Fibroblast of villous mesenchyme (primary cell): ENCODE measurements around the gene TRIM52. TPM values are rescaled to one million over a fixed set of nuclear protein-coding genes. Genes with fewer than 3 reads are reported as not detected.
A peak's percentile ranks its signal among the peaks of the same experiment; 100 is the strongest.

Source experiments
- DNase-seq: peaks from one replicate; pipeline ENCODE4 v3.0.0-alpha.2; 2010; ENCODE audit warnings: low read depth
- H3K4me3 ChIP-seq: 2 replicates; pipeline ENCODE4 v1.5.1; 2011; ENCODE audit warnings: low read depth, mild to moderate bottlenecking, low read length
- total RNA-seq: library from RNA; depleted of rRNA; stranded (reverse); fragments of >200 nt; gene quantifications from 2 replicates; pipeline ENCODE4 v1.2.3, GENCODE V29; 2012
- TF ChIP-seq, protein P1 (sequence below): IDR thresholded peaks from 2 replicates; pipeline ENCODE4 v1.5.1; 2012; ENCODE audit warnings: low read depth, mild to moderate bottlenecking, low read length; ENCODE audit not compliant: insufficient read depth

Gene TRIM52
- total RNA-seq, 1 donor: 7.8 TPM

- TF ChIP-seq, protein P1, sequence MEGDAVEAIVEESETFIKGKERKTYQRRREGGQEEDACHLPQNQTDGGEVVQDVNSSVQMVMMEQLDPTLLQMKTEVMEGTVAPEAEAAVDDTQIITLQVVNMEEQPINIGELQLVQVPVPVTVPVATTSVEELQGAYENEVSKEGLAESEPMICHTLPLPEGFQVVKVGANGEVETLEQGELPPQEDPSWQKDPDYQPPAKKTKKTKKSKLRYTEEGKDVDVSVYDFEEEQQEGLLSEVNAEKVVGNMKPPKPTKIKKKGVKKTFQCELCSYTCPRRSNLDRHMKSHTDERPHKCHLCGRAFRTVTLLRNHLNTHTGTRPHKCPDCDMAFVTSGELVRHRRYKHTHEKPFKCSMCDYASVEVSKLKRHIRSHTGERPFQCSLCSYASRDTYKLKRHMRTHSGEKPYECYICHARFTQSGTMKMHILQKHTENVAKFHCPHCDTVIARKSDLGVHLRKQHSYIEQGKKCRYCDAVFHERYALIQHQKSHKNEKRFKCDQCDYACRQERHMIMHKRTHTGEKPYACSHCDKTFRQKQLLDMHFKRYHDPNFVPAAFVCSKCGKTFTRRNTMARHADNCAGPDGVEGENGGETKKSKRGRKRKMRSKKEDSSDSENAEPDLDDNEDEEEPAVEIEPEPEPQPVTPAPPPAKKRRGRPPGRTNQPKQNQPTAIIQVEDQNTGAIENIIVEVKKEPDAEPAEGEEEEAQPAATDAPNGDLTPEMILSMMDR: no peak
- no peak overlapping the region for H3K4me3 ChIP-seq
These were observed 30.4 kb downstream of the TRIM52 start for GRCh38 chr5:181230551-181230950.

DNA sequence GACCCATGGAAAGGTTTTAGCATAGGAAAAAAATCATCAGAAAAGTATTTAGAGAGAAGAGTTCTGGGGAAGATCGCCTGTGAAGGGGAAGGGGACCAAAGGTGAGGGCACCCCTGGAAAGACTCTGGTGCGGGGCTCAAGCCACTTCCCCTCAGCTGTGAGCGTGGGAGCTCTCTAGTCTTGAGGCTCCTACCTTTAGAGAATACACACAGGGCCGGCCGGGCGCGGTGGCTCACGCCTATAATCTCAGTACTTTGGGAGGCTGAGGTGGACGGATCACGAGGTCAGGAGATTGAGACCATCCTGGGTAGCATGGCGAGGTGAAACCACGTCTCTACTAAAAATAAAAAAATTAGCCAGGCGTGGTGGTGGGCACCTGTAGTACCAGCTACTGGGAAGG, 30.9 kb downstream of the TRIM52 start:
- DNase-seq: no peak
- TF ChIP-seq, protein P1: no peak
- no peak overlapping the region for H3K4me3 ChIP-seq

More at GRCh38 chr5:181230551-181230950, 30.4 kb downstream of the TRIM52 start:
- no peak for DNase-seq

DNA sequence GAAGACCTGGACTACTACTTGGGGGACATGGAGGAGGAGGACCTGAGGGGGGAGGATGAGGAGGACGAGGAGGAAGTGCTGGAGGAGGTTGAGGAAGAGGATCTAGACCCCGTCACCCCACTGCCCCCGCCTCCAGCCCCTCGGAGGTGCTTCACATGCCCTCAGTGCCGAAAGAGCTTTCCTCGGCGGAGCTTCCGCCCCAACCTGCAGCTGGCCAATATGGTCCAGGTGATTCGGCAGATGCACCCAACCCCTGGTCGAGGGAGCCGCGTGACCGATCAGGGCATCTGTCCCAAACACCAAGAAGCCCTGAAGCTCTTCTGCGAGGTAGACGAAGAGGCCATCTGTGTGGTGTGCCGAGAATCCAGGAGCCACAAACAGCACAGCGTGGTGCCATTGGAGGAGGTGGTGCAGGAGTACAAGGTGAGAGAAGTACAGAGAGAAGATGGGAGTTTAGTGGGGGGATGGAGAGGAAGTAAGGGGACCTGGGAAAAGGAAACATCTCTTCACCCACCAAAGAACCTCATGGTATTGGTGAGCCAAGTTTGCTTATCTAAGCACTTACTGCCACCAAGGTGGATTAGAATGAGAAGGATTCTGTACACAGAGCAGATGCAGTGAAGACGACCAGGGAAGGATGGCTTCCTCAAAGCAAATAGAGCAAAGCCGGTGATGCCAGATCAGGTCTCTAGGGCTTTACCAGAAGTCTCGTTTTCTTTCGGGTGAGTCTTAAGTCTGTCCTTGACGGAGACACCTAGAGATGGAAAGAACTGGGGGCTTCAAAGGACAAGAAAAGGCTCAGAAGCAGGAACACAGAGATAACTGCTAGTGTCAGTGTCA, 36.3 kb downstream of the TRIM52 start:
- H3K4me3 ChIP-seq: peak overlapping the region; percentile 80
- DNase-seq: no peak
- TF ChIP-seq, protein P1: no peak

- DNase-seq: peak; percentile 57
- peak overlapping the region; percentile 80 for H3K4me3 ChIP-seq
- TF ChIP-seq, protein P1: no peak
These were observed 37.1 kb downstream of the TRIM52 start for GRCh38 chr5:181223729-181224389.

GRCh38 chr5:181223058-181223728, 37.8 kb downstream of the TRIM52 start, which contains the start of gene TRIM41:
TRIM41 (plus strand) TSS chr5:181223281; CDS start chr5:181224000, 719 bp downstream.
- TF ChIP-seq, protein P1: peak; percentile 29
- H3K4me3 ChIP-seq: peak within 1 kb of the TSS; percentile 80
- peak; percentile 99 for DNase-seq

DNA sequence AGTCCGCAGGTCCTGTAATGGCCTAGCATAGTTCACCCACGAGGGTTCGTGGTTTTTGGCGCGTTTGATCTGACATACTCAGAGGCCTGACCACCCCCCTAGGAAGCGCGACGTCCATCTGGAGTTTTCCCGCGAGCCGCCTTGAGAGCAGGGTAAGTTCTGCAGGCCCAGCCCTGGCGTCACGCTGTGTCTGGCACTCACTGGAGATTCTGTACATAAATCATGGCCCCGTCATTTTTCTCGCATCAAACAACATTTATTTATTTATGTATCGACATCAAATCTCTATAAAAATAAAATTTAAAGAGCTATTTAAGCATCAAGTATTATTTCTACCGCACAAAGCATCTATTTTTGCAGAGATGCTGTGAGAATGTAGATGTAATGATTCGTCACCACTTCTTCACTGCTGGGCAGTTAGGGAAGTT, 38.3 kb downstream of the TRIM52 start:
- DNase-seq: peak; percentile 62
- H3K4me3 ChIP-seq: peak overlapping the region; percentile 80
- TF ChIP-seq, protein P1: no peak
